HepG2 (cell line): ENCODE measurements around the gene VIPR1. TPM values are rescaled to one million over a fixed set of nuclear protein-coding genes. Genes with fewer than 3 reads are reported as not detected.

Source experiments
- ATAC-seq: fragments of 200-7000 bp; cut with Tn5 transposase; 3 replicates; pipeline ENCODE4 v1.9.1; 2020; ENCODE audit warnings: mild to moderate bottlenecking, moderate library complexity
- BruUV-seq: library from RNA; stranded (reverse); fragments of 400-500 nt; replicated peaks from 2 replicates; lab custom pipeline; 2021; lab: Mats Ljungman, UMichigan
- CTCF ChIA-PET: fragments of 300-600 bp; formaldehyde crosslinking; extraction: SDS; loops from one replicate; lab custom pipeline; 2021; ENCODE audit warnings: low total read pairs, inconsistent platforms, low intra/inter-chr PET ratio; lab: Yijun Ruan, JAX
- POLR2A ChIA-PET: fragments of 350-600 bp; sonication (Branson Sonifier 250); formaldehyde crosslinking; loops from one replicate; lab custom pipeline; 2020; ENCODE audit warnings: antibody characterized with exemption, inconsistent platforms; lab: Yijun Ruan, JAX
- DNase-seq: peaks from one replicate; pipeline ENCODE4 v3.0.0-alpha.2; 2015; ENCODE audit warnings: low spot score
- FAIRE-seq: peaks from 3 replicates; lab custom pipeline; 2011; peaks lifted over from hg19 to GRCh38; lab: Jason Lieb, UNC
- H2AFZ ChIP-seq: one replicate; pipeline ENCODE4 v1.6.1; 2011; ENCODE audit warnings: low read length, inconsistent platforms
- H3K27ac ChIP-seq: fragments of 300-600 bp; 3 replicates; pipeline ENCODE4 v1.8.0; 2011; ENCODE audit warnings: mixed run types, mild to moderate bottlenecking, mixed read lengths, low read length, inconsistent platforms; ENCODE audit not compliant: insufficient read depth; ENCODE audit errors: extremely low read length
- H3K27me3 ChIP-seq, 2 experiments: fragments of 200-600 bp in 1 of 2; 2 replicates in 1 of 2; 3 replicates in 1 of 2; pipeline versions ENCODE4 v1.6.0 to v1.8.0; 2011; ENCODE audit warnings: low read length in 2 of 2, mild to moderate bottlenecking in 2 of 2, moderate library complexity in 2 of 2, inconsistent platforms in 1 of 2; ENCODE audit not compliant: insufficient read depth in 2 of 2, control insufficient read depth in 1 of 2
- H3K36me3 ChIP-seq, 2 experiments: fragments of 200-600 bp in 1 of 2; replicated peaks in 1 of 2; 2 replicates in 1 of 2; 3 replicates in 1 of 2; pipeline versions ENCODE4 v1.5.1 to v1.8.0; 2011; ENCODE audit warnings: low read length in 2 of 2, inconsistent platforms in 1 of 2; ENCODE audit not compliant: insufficient read depth in 2 of 2, control insufficient read depth in 1 of 2
- H3K4me1 ChIP-seq: 2 replicates; pipeline ENCODE4 v1.5.1; 2012; ENCODE audit warnings: low read length, inconsistent platforms; ENCODE audit not compliant: insufficient read depth
- H3K4me2 ChIP-seq: 2 replicates; pipeline ENCODE4 v1.6.0; 2011; ENCODE audit warnings: low read depth, low read length, inconsistent platforms
- H3K4me3 ChIP-seq, 3 experiments: fragments of 200-600 bp in 1 of 3; sonication (generic), shearing (Covaris generic) in 1 of 3; replicated peaks in 1 of 3; 2 replicates each; pipeline ENCODE4 v1.5.1; 2011 to 2016; ENCODE audit warnings: low read length in 3 of 3, inconsistent platforms in 2 of 3, low read depth in 2 of 3, mild to moderate bottlenecking in 2 of 3, control low read depth in 1 of 3, mixed read lengths in 1 of 3; ENCODE audit not compliant: insufficient read depth in 1 of 3
- H3K79me2 ChIP-seq: one replicate; pipeline ENCODE4 v1.6.1; 2011; ENCODE audit warnings: low read length, inconsistent platforms; ENCODE audit not compliant: insufficient read depth
- H3K9ac ChIP-seq: 2 replicates; pipeline ENCODE4 v1.6.0; 2011; ENCODE audit warnings: mild to moderate bottlenecking, low read depth, low read length, inconsistent platforms; ENCODE audit not compliant: insufficient read depth
- H3K9me3 ChIP-seq: 2 replicates; pipeline ENCODE4 v1.5.1; 2012; ENCODE audit warnings: mild to moderate bottlenecking, low read length
- H4K20me1 ChIP-seq: 2 replicates; pipeline ENCODE4 v1.6.0; 2011; ENCODE audit warnings: inconsistent platforms, mild to moderate bottlenecking, low read length, moderate library complexity; ENCODE audit not compliant: insufficient read depth
- ARHGAP35 ChIP-seq: sonication (generic); formaldehyde crosslinking; IDR thresholded peaks from 2 replicates; pipeline ENCODE4 v1.9.0; 2022; ENCODE audit warnings: mild to moderate bottlenecking, inconsistent platforms, moderate library complexity, missing genetic modification reagents, borderline replicate concordance
- CTCF ChIP-seq: sonication (generic); formaldehyde crosslinking; IDR thresholded peaks from 2 replicates; pipeline ENCODE4 v1.5.0; 2020; ENCODE audit warnings: mild to moderate bottlenecking, missing genetic modification reagents, moderate library complexity
- KDM4B ChIP-seq: sonication (generic); formaldehyde crosslinking; IDR thresholded peaks from 2 replicates; pipeline ENCODE4 v1.4.0; 2020; ENCODE audit warnings: missing genetic modification reagents
- RBM22 ChIP-seq: fragments of 200-400 bp; formaldehyde crosslinking; optimal IDR thresholded peaks from 2 replicates; pipeline ENCODE3; 2017; ENCODE audit warnings: mild to moderate bottlenecking, low read length, moderate library complexity
- SOX5 ChIP-seq: IDR thresholded peaks from 2 replicates; pipeline ENCODE4 v1.6.1; 2016; ENCODE audit warnings: borderline replicate concordance
- STAG1 ChIP-seq: sonication (generic); formaldehyde crosslinking; IDR thresholded peaks from 2 replicates; pipeline ENCODE4 v1.4.0; 2020; ENCODE audit warnings: missing genetic modification reagents
- YY1 ChIP-seq: IDR thresholded peaks from 2 replicates; pipeline ENCODE4 v1.6.1; 2011; ENCODE audit warnings: low read length, low read depth, moderate library complexity, mild to moderate bottlenecking; ENCODE audit not compliant: insufficient read depth, insufficient replicate concordance
- ZFP1 ChIP-seq: IDR thresholded peaks from 2 replicates; pipeline ENCODE4 v1.6.1; 2016
- ZGPAT ChIP-seq: IDR thresholded peaks from 2 replicates; pipeline ENCODE4 v1.6.1; 2016; ENCODE audit warnings: mild to moderate bottlenecking
- ZNF784 ChIP-seq: sonication (generic); formaldehyde crosslinking; IDR thresholded peaks from 2 replicates; pipeline ENCODE4 v1.5.1; 2020; ENCODE audit warnings: missing genetic modification reagents, mild to moderate bottlenecking, borderline replicate concordance
- in situ Hi-C: cut with HindIII; loops from 2 replicates; pipeline ENCODE4 v1.10.0; 2017; ENCODE audit warnings: low pct_unique_long_range_greater_than_20kb; ENCODE audit not compliant: extremely low pct_ligation_motif_present
- intact Hi-C: fragments of 100-400 bp; cut with micrococcal nuclease; formaldehyde crosslinking; loops from one replicate; pipeline ENCODE4 v1.10.0; 2022; ENCODE audit not compliant: unreplicated experiment
- polyA plus RNA-seq, 8 experiments: library from polyadenylated mRNA; depleted of rRNA in 3 of 8; stranded (reverse) in 7 of 8; unstranded in 1 of 8; fragments of >200 nt; fragmentation: Illumina TruSeq in 4 of 8; extraction: Trizol in 4 of 8; gene quantifications; 2 replicates each; pipeline versions ENCODE4 v1.2.1 to v1.2.3, GENCODE V29; 2011 to 2016; ENCODE audit warnings: low read depth in 4 of 8, missing spikeins in 1 of 8, mixed read lengths in 1 of 8; ENCODE audit not compliant: insufficient read depth in 1 of 8
- total RNA-seq, 5 experiments: library from RNA; depleted of rRNA; stranded (reverse); fragments of >200 nt; fragmentation: Illumina TruSeq; extraction: Trizol; gene quantifications; 2 replicates each; pipeline ENCODE4 v1.2.3, GENCODE V29; 2016; ENCODE audit warnings: low read depth in 1 of 5

Gene VIPR1
- total and polyA plus RNA-seq, 2 of the 13 experiments (the other 11 are each of a cell fraction or from before 2014, with no cell fraction given), result 0.04 to 0.11 TPM

GRCh38 chr3:42557854-42558253 is 55.4 kb downstream of the VIPR1 start:
- DNase-seq (peak; percentile 13), ATAC-seq (peak; percentile 59), FAIRE-seq (peak; percentile 46)
- Histone ChIP-seq H3K4me3 (no peak overlapping the region), H3K4me1 (no peaks in the 10 kb centered on the region), H3K4me2 (no peak overlapping the region), H4K20me1 (no peaks in the 10 kb centered on the region), H3K27me3 (no peaks in the 10 kb centered on the region), H3K36me3 (peaks cover 17 to 60% of the 10 kb centered on the region in 2 experiments), H3K27ac (no peak overlapping the region), H3K79me2 (no peaks in the 10 kb centered on the region), H3K9ac (no peak overlapping the region), H3K9me3 (no peaks in the 10 kb centered on the region), H2AFZ (no peak overlapping the region)
- in situ Hi-C loops, result no loop called here
- CTCF ChIA-PET, result no interaction called here
- TF ChIP-seq SOX5 (CRISPR knock-in tag), result no peak
- TF ChIP-seq KDM4B (CRISPR knock-in tag), result no peak
- TF ChIP-seq STAG1, result peak; percentile 29; the same call in 1 of the 2 replicates
- no peak for TF ChIP-seq ARHGAP35
- no peak for TF ChIP-seq ZGPAT (CRISPR knock-in tag)
- TF ChIP-seq CTCF (CRISPR knock-in tag), result peak; percentile 23
- TF ChIP-seq RBM22, result no peak
- TF ChIP-seq ZFP1 (CRISPR knock-in tag), result no peak
- no peak for TF ChIP-seq ZNF784 (CRISPR knock-in tag)
- TF ChIP-seq YY1, result no peak
- intact Hi-C loops, result no loop called here
- POLR2A ChIA-PET, result no interaction called here
- BruUV-seq, result no TSS peak
